ENCODE measurements around the gene BRF1. TPM values are rescaled to one million over a fixed set of nuclear protein-coding genes. Genes with fewer than 3 reads are reported as not detected.

Gene BRF1
- total and polyA plus RNA-seq, 8 donors, result 13.6 to 50.2 (median 20.4) TPM

- ATAC-seq (no peak), DNase-seq (no peak), FAIRE-seq (no peak)
- no peak overlapping the region for H3K27ac ChIP-seq
- H3K4me1 ChIP-seq, result peaks cover 0 to 6% (median 3%) of the 10 kb centered on the region in 3 donors
- intact Hi-C loops (cut with DNase I), result loop anchor here in 1 of 3 donors (10.0 kb wide), 1 partner anchor 68 kb away; no protein-coding TSS in a partner anchor
- no peaks in the 10 kb centered on the region for H3K9me3 ChIP-seq
- WGBS, 2 donors, result 86 to 91% methylated on average over 18 of the region's 18 CpGs
- TF ChIP-seq CTCF (IDR thresholded peaks at IDR 0.05), result no peak
- no peaks in the 10 kb centered on the region for H3K36me3 ChIP-seq
- no peak overlapping the region for H3K4me3 ChIP-seq
- H3K27me3 ChIP-seq, result no peaks in the 10 kb centered on the region
Measured at GRCh38 chr14:105163040-105163742, 137.6 kb downstream of the BRF1 start.

- WGBS, 2 donors, result 94 to 95% methylated on average over 2 of the region's 2 CpGs
- no peak for ATAC-seq
Measured at GRCh38 chr14:105162669-105162979, 138.2 kb downstream of the BRF1 start.

GRCh38 chr14:105161964-105162668 lies 138.7 kb downstream of the BRF1 start:
- Histone ChIP-seq H3K36me3 (no peaks in the 10 kb centered on the region), H3K4me1 (peaks cover 0 to 5% (median 3%) of the 10 kb centered on the region in 3 donors), H3K27me3 (no peaks in the 10 kb centered on the region), H3K27ac (no peak overlapping the region), H3K9me3 (no peaks in the 10 kb centered on the region), H3K4me3 (no peak overlapping the region)
- intact Hi-C loops (cut with DNase I), result loop anchor here in 1 of 3 donors (10.0 kb wide), 1 partner anchor 67 kb away; no protein-coding TSS in a partner anchor
- no peak for TF ChIP-seq CTCF (IDR thresholded peaks at IDR 0.05)
- FAIRE-seq (no peak), ATAC-seq (peak in 3 of 4 donors; percentile 10 to 32 (median 18)), DNase-seq (peak in 1 of 6 donors; percentile 40)
- WGBS, 2 donors, result 75% methylated on average over 10 of the region's 10 CpGs

More at GRCh38 chr14:105162669-105162979, 138.2 kb downstream of the BRF1 start:
- H3K4me1 ChIP-seq, result peaks cover 0 to 6% (median 3%) of the 10 kb centered on the region in 3 donors
- no peak for DNase-seq
- H3K27ac ChIP-seq, result no peak overlapping the region
- H3K9me3 ChIP-seq, result no peaks in the 10 kb centered on the region
- no peak overlapping the region for H3K4me3 ChIP-seq
- TF ChIP-seq CTCF (IDR thresholded peaks at IDR 0.05), result no peak
- H3K36me3 ChIP-seq, result no peaks in the 10 kb centered on the region
- FAIRE-seq, result no peak
- H3K27me3 ChIP-seq, result no peaks in the 10 kb centered on the region
- intact Hi-C loops (cut with DNase I), result loop anchor here in 1 of 3 donors (10.0 kb wide), 1 partner anchor 68 kb away; no protein-coding TSS in a partner anchor

GRCh38 chr14:105161309-105161708 lies 139.5 kb downstream of the BRF1 start:
- intact Hi-C loops (cut with DNase I), result loop anchor here in 1 of 3 donors (10.0 kb wide), 1 partner anchor 67 kb away; no protein-coding TSS in a partner anchor
- no peaks in the 10 kb centered on the region for H3K9me3 ChIP-seq
- FAIRE-seq, result no peak
- no peaks in the 10 kb centered on the region for H3K36me3 ChIP-seq
- ATAC-seq, result peak; percentile 19 to 53 (median 39)
- WGBS, 2 donors, result 39 to 42% methylated on average over 15 of the region's 15 CpGs
- no peaks in the 10 kb centered on the region for H3K4me1 ChIP-seq
- no peak overlapping the region for H3K4me3 ChIP-seq
- no peak overlapping the region for H3K27ac ChIP-seq
- H3K27me3 ChIP-seq, result no peaks in the 10 kb centered on the region
- DNase-seq, result peak in 3 of 6 donors; percentile 38 to 54 (median 53)
- TF ChIP-seq CTCF (IDR thresholded peaks at IDR 0.05), result no peak

All from pancreas (tissue), 10 donors.